Epithelial cell of esophagus (primary cell): ENCODE results near the gene TMEM171.

Experiments used
- DNase-seq: peaks from one replicate; pipeline ENCODE4 v3.0.0; 2010; ENCODE audit warnings: low read depth
- H3K4me3 ChIP-seq: 2 replicates; pipeline ENCODE4 v1.5.1; 2011; ENCODE audit warnings: mild to moderate bottlenecking, low read length, control low read depth
- TF ChIP-seq, protein P1 (sequence below): IDR thresholded peaks from 2 replicates; pipeline ENCODE4 v1.5.1; 2011; ENCODE audit warnings: low read depth, mild to moderate bottlenecking, low read length, control low read depth, inconsistent platforms; ENCODE audit not compliant: insufficient read depth; ENCODE audit errors: missing control alignments

TMEM171 gene

DNA sequence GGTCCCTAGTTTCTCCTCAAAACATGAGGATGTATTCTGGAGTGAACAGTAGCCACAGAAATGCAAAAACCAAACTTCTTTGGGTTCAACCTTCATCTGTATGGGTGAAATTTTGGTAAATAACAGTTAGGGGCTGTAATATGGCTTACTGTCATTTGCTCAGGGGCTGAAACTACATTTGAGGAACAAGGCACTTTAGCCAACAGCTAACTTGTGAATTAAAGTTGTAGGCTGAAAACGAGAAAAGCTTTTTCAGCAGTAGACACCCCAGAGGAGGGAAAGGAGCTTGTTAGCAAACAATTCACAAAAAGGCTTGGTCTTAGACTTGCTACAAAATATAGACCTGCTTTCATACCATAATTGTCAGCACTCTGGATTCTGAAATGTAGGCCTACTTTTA is 6.6 kb downstream of the TMEM171 start:
- TF ChIP-seq, protein P1, sequence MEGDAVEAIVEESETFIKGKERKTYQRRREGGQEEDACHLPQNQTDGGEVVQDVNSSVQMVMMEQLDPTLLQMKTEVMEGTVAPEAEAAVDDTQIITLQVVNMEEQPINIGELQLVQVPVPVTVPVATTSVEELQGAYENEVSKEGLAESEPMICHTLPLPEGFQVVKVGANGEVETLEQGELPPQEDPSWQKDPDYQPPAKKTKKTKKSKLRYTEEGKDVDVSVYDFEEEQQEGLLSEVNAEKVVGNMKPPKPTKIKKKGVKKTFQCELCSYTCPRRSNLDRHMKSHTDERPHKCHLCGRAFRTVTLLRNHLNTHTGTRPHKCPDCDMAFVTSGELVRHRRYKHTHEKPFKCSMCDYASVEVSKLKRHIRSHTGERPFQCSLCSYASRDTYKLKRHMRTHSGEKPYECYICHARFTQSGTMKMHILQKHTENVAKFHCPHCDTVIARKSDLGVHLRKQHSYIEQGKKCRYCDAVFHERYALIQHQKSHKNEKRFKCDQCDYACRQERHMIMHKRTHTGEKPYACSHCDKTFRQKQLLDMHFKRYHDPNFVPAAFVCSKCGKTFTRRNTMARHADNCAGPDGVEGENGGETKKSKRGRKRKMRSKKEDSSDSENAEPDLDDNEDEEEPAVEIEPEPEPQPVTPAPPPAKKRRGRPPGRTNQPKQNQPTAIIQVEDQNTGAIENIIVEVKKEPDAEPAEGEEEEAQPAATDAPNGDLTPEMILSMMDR: no peak
- no peak for DNase-seq
- H3K4me3 ChIP-seq: no peak overlapping the region

DNA sequence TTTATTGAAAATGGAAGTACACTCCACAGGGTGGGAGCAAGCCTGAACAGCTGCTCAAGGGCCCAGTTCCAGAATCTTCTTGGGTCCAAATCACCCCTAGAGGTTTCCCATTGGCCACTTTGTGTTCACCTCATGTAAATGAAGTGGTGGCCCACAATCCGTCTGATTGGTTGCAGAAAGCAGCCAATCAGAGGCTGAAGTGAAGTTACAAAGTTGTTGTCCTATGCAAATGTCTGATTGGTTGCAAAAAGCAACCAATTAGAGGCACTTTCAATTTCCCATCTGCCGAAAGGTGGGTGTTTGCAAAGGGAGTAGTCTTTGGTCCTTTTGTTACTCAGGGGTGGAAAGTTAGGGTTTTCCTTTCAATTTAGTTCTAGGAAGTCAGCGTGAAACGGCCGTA is 8.8 kb downstream of the TMEM171 start:
- no peak overlapping the region for H3K4me3 ChIP-seq
- TF ChIP-seq, protein P1: no peak
- no peak for DNase-seq

DNA sequence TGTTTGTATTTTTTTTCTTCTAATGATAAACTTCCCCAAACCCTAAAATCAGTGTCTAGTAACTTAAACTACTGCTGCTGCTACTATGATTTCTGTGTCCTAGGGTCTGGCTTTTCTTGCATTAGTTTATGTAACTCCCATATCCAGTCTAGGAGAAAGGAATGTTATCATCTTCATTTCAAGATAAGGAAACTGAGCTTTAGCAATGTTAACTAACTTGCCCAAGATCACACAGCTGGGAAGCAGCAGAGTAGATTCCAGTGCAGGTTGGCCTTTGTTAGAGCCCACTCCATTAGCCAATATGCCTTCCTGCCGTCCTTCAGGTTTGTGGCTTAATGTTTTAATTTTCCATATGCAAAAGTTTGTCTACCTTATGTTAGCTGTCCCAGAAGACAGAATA is 10.4 kb downstream of the TMEM171 start:
- no peak overlapping the region for H3K4me3 ChIP-seq
- TF ChIP-seq, protein P1: no peak
- no peak for DNase-seq

DNA sequence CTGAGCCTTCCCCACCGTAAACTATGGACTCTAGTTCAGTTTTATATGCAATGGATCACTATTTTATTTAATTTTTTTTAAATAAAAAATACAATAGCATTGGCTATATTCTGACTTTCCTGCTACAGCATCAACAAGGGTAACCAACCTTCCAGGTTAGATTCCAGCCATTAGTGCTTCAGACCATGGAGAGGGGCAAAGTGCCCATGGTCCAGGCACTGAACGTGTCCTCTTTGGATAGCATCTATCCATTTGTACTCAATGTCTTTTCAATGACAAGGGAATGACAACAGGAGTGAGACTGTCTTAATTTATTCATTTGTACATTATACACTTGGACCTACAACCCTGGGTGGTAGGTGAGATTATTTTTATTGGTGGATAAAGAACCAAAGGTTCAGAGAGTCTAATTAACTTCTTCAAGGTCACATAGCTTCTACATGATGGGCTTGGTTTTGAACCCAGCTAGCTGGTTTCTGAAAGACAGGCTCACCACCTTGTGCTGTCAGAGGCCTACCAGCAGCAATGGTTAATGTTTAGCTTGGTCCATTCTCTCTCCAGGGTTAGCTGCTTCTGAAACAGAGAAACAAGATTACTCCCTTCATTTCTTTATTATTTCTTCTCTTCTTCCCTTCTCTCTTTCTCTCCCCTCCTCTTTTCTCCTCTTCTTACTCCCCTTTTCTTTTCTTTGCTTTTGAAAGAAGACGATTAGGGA is 11.5 kb downstream of the TMEM171 start:
- DNase-seq: no peak
- TF ChIP-seq, protein P1: no peak
- H3K4me3 ChIP-seq: no peak overlapping the region

DNA sequence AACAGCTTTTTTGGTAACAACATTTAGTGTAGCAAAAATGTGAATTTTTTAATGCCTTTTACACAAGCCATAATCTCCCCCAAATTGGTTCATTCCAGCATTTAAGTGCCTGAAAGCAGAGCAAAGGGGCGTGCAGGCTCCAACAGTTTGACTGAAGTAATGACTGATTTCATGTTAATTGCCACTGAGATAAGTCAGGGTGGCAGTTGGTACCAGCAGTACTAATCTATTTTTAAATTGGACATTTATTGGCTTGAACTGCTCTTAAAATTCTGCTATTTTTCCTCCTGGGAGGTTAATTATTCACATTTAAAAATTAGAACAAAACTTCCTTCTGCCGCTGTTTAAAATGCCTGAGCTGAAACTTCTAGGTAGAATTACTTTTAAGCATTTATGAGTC is 12.4 kb downstream of the TMEM171 start:
- TF ChIP-seq, protein P1: no peak
- no peak overlapping the region for H3K4me3 ChIP-seq

DNA sequence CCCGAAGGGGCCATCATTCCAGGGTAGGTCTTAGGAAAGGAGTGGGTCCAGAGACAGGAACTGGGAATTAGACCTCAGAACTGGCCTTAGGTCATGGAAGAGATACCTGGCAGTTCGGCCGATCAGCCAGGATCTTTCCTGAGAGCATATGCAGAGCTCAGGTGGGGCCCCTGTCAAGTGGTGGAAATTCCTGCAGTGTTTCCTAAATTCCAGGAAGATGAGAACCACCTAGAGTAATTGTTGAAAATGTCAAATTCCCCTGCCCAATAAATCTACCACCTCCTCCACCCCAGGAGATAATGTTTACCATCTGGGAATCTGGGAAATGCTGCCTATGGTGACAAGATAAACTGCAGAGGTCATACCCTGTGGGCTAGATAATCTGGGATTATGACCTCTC is 14.6 kb downstream of the TMEM171 start:
- no peak for DNase-seq
- TF ChIP-seq, protein P1: no peak

More for the DNA sequence above, 12.4 kb downstream of the TMEM171 start:
- DNase-seq: no peak

More for the DNA sequence above, 14.6 kb downstream of the TMEM171 start:
- no peak overlapping the region for H3K4me3 ChIP-seq
